ENCODE results near the gene SEMA4A. TPM values are rescaled to one million over a fixed set of nuclear protein-coding genes. Genes with fewer than 3 reads are reported as not detected.

SEMA4A gene
- total and polyA plus RNA-seq, 2 of the 8 experiments (the other 6 are each of a cell fraction or from before 2014, with no cell fraction given), result 7.3 to 10.6 TPM

GRCh38 chr1:156117414-156118176, 35.8 kb upstream of the SEMA4A start:
- Histone ChIP-seq H3K27me3 (replicated peaks in 1 of 4; ENCODE audit: control insufficient read depth in 3 of 4, extremely low read depth in 1 of 4, insufficient read depth in 3 of 4, low read length in 3 of 4) (peaks cover 0 to 2% (median 0%) of the 10 kb centered on the region in 4 experiments; a peak in 1 of 7 replicates), H2BK15ac (ENCODE audit: low read length) (no peak overlapping the region), H3K79me1 (ENCODE audit: low read depth, low read length) (no peaks in the 10 kb centered on the region; the same call in none of the 2 replicates), H3K23ac (ENCODE audit: insufficient read length) (no peak overlapping the region), H4K5ac (ENCODE audit: insufficient read length, low read depth, low read length) (no peak overlapping the region), H3K14ac (ENCODE audit: insufficient read length) (no peak overlapping the region), H3K23me2 (ENCODE audit: low read depth, low read length) (peaks cover 13% of the 10 kb centered on the region), H3K4ac (replicated peaks; ENCODE audit: insufficient read length, low read depth, low read length) (no peak overlapping the region), H3K4me3 (ENCODE audit: extremely low read depth in 1 of 4, insufficient read depth in 2 of 4, low read depth in 3 of 4, low read length in 4 of 4) (no peak overlapping the region), H4K8ac (ENCODE audit: extremely low read depth, insufficient read depth, low read length) (no peak overlapping the region), H2BK20ac (ENCODE audit: low read length) (no peak overlapping the region), H2BK5ac (ENCODE audit: low read depth, low read length) (no peak overlapping the region), H2AFZ (ENCODE audit: low read length) (no peak overlapping the region), H3K4me1 (replicated peaks in 1 of 4; ENCODE audit: control insufficient read depth in 3 of 4, insufficient read depth in 4 of 4, low read length in 3 of 4) (peaks cover 0 to 22% (median 18%) of the 10 kb centered on the region in 4 experiments; a peak in 6 of 7 replicates), H3K36me3 (ENCODE audit: control insufficient read depth in 2 of 4, insufficient read depth in 4 of 4, low read length in 3 of 4) (no peaks in the 10 kb centered on the region), H3K4me2 (ENCODE audit: insufficient read depth in 1 of 2, low read depth in 2 of 2, low read length in 2 of 2) (no peak overlapping the region), H3K18ac (ENCODE audit: extremely low read depth, low read length) (no peak overlapping the region), H3K9ac (replicated peaks in 1 of 4; ENCODE audit: extremely low read depth in 1 of 4, low read depth in 3 of 4, low read length in 3 of 4) (no peak overlapping the region), H2BK12ac (ENCODE audit: low read depth, low read length) (no peak overlapping the region), H3K9me3 (ENCODE audit: insufficient read depth in 2 of 2, low read depth in 1 of 2, low read length in 1 of 2) (no peaks in the 10 kb centered on the region), H3K27ac (ENCODE audit: low read depth, low read length) (no peak overlapping the region), H2BK120ac (replicated peaks; ENCODE audit: low read depth, low read length) (no peak overlapping the region), H4K91ac (replicated peaks; ENCODE audit: insufficient read length, low read length) (no peak overlapping the region), H2AK5ac (ENCODE audit: low read depth, low read length) (no peak overlapping the region), H3K79me2 (ENCODE audit: control insufficient read depth in 1 of 2, insufficient read depth in 2 of 2, low read length in 2 of 2) (peaks cover 0 to 8% of the 10 kb centered on the region in 2 experiments; a peak in 1 of 4 replicates), H3K56ac (replicated peaks; ENCODE audit: insufficient read length, low read depth, low read length) (no peak overlapping the region), H4K20me1 (replicated peaks in 1 of 2; ENCODE audit: control insufficient read depth in 1 of 2, insufficient read depth in 2 of 2, low read length in 2 of 2) (peaks cover 10 to 14% of the 10 kb centered on the region in 2 experiments)
- DNase-seq (ENCODE audit: low read depth in 1 of 2, low spot score in 2 of 2) (no peak), FAIRE-seq (no peak)
- ChIA-PET CTCF (ENCODE audit: partially characterized antibody) (interaction anchor here (1.1 to 42.4 kb wide), 5 partner anchors 9 to 867 kb away, joined by 3 to 1994 read pairs (median 8); partner anchors contain the start of gene MEX3A), POLR2A (ENCODE audit: partially characterized antibody) (interaction anchor here (0.6 to 28.0 kb wide), 4 partner anchors 10 to 388 kb away, joined by 3 to 763 read pairs (median 73); partner anchors contain the start of gene MEX3A)
- WGBS, 2 experiments (ENCODE audit: extremely low coverage in 1 of 2, insufficient coverage in 1 of 2, insufficient read length in 1 of 2, insufficient replicate concordance in 2 of 2, low coverage in 1 of 2, low lambda C conversion rate in 2 of 2, missing lambda C conversion rate in 1 of 2), result 89% methylated on average over 12 of the region's 13 CpGs; no CpG with 5 or more reads in 1 of the 2 experiments
- TF ChIP-seq TAF7 (optimal IDR thresholded peaks at IDR 0.05; ENCODE audit: borderline replicate concordance, low read depth, low read length), result no peak
